ENCODE results near the gene PXK. TPM values are rescaled to one million over a fixed set of nuclear protein-coding genes. Genes with fewer than 3 reads are reported as not detected.

The PXK gene
- total RNA-seq (2022; extraction: Qiagen RNA extraction): 5.5 to 6.6 TPM (median 6.2 TPM) in 5 replicates

DNA sequence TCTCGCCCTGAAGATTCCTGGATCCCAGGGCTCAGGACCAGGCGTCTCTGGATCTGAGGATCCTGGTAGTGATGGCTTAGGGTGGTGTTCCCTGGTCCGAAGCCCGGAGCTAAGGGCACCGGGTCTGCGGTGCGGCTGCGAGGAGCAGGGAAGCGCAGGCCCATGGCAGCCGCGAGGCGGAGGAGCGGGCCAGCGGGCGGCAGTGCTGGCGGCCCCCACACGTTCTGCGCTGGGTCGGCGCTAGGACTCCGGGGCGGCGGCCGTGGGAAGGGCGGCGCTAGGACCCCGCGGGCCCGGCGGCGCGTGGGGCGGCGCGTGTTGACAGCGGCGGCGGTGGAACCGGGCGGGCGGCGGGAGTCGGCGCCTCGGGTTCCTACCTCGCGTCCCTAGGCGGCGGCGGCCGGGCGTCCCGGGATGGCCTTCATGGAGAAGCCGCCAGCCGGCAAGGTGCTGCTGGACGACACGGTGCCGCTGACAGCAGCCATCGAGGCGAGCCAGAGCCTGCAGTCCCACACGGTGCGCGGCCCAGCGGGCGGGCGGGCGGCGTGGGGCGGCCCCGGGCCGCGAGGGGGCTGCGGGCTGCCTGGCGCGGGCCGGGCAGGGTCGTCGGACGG, at the start of gene PXK:
PXK (plus strand) TSS at position 318 of the 614 bp plus-strand sequence; CDS start at position 415, 97 bp downstream.

GRCh38 chr3:58305882-58306711, 26.6 kb upstream of the PXK start, which contains the start of the genes HTD2 and RPP14:
HTD2 (plus strand) TSS chr3:58306520; CDS start chr3:58317614, 11,094 bp downstream.
RPP14 (plus strand) TSS chr3:58306245; CDS start chr3:58310330, 4,085 bp downstream.

GRCh38 chr3:58433400-58434167, 100.9 kb downstream of the PXK start, which contains the start of gene PDHB:
PDHB (minus strand) TSS chr3:58433832; CDS start chr3:58433809, 23 bp downstream.

Other genes starting within 250 kb of the PXK start
- gene DNASE1L3, start 121.9 kb upstream of the PXK start, total RNA-seq (2022; extraction: Qiagen RNA extraction): 0.06 to 0.28 TPM in 2 of 5 replicates, not detected in the others
- gene ABHD6, start 95.1 kb upstream of the PXK start, total RNA-seq (2022; extraction: Qiagen RNA extraction): 11.0 to 12.7 TPM (median 12.1 TPM) in 5 replicates
- gene RPP14, start 26.6 kb upstream of the PXK start, total RNA-seq (2022; extraction: Qiagen RNA extraction): 10.0 to 12.8 TPM (median 11.1 TPM) in 5 replicates
- gene HTD2, start 26.4 kb upstream of the PXK start, total RNA-seq (2022; extraction: Qiagen RNA extraction): 6.1 to 7.8 TPM (median 6.8 TPM) in 5 replicates
- 55.2 to 67.8 TPM (median 60.6 TPM) in 5 replicates for gene PDHB, start 100.9 kb downstream of the PXK start, total RNA-seq (2022; extraction: Qiagen RNA extraction)
- 6.8 to 9.1 TPM (median 8.4 TPM) in 5 replicates for gene KCTD6, start 159.2 kb downstream of the PXK start, total RNA-seq (2022; extraction: Qiagen RNA extraction)
- gene ACOX2, start 204.3 kb downstream of the PXK start, total RNA-seq (2022; extraction: Qiagen RNA extraction): 6.1 to 11.1 TPM (median 9.7 TPM) in 5 replicates
- gene FAM107A, start 244.5 kb downstream of the PXK start, total RNA-seq (2022; extraction: Qiagen RNA extraction): not detected in 5 replicates